Smooth muscle cell (in vitro differentiated cells): Measurements from ENCODE around the gene GRM5. TPM values are rescaled to one million over a fixed set of nuclear protein-coding genes. Genes with fewer than 3 reads are reported as not detected.
A peak's percentile ranks its signal among the peaks of the same experiment; 100 is the strongest.
"Not testable (repeated sequence)": the region's sequence is repeated elsewhere in the genome, so short reads cannot be mapped to it uniquely, and the experiment has no call there.

Source experiments
- DNase-seq: peaks from one replicate; lab custom pipeline; 2025; ENCODE audit not compliant: unreplicated experiment; lab: John Stamatoyannopoulos, UW
- H2AFZ ChIP-seq: fragments of 200-600 bp; sonication (generic); 2 replicates; pipeline ENCODE4 v1.6.0; 2016; ENCODE audit warnings: antibody characterized with exemption, low read depth, mild to moderate bottlenecking
- H3F3A ChIP-seq: fragments of 200-600 bp; sonication (generic); 2 replicates; pipeline ENCODE4 v1.6.0; 2017; ENCODE audit warnings: antibody characterized with exemption, low read depth
- H3K27ac ChIP-seq: fragments of 200-600 bp; sonication (generic); 2 replicates; pipeline ENCODE4 v1.5.1; 2016; ENCODE audit warnings: low read depth, mild to moderate bottlenecking
- H3K27me3 ChIP-seq: fragments of 200-600 bp; sonication (generic); 2 replicates; pipeline ENCODE4 v1.6.1; 2016; ENCODE audit warnings: low read depth, mild to moderate bottlenecking
- H3K36me3 ChIP-seq: fragments of 200-600 bp; sonication (generic); 2 replicates; pipeline ENCODE4 v1.5.1; 2016; ENCODE audit warnings: low read depth
- H3K4me1 ChIP-seq: fragments of 200-600 bp; sonication (generic); 2 replicates; pipeline ENCODE4 v1.5.1; 2016; ENCODE audit warnings: low read depth
- H3K4me2 ChIP-seq: fragments of 200-600 bp; sonication (generic); 2 replicates; pipeline ENCODE4 v1.6.0; 2016; ENCODE audit warnings: mild to moderate bottlenecking
- H3K4me3 ChIP-seq: fragments of 200-600 bp; sonication (generic); 2 replicates; pipeline ENCODE4 v1.5.1; 2016; ENCODE audit warnings: mild to moderate bottlenecking
- H3K79me2 ChIP-seq: fragments of 200-600 bp; sonication (generic); 2 replicates; pipeline ENCODE4 v1.6.0; 2016; ENCODE audit warnings: low read depth, mild to moderate bottlenecking
- H3K9ac ChIP-seq: fragments of 200-600 bp; sonication (generic); 2 replicates; pipeline ENCODE4 v1.6.0; 2016; ENCODE audit warnings: low read depth
- H3K9me3 ChIP-seq: fragments of 200-600 bp; sonication (generic); replicated peaks from 2 replicates; pipeline ENCODE4 v1.5.1; 2016; ENCODE audit warnings: low read depth
- H4K20me1 ChIP-seq: fragments of 200-600 bp; sonication (generic); 2 replicates; pipeline ENCODE4 v1.6.0; 2016; ENCODE audit warnings: low read depth
- CTCF ChIP-seq: fragments of 200-600 bp; sonication (generic); IDR thresholded peaks from 2 replicates; pipeline ENCODE4 v1.5.1; 2017; ENCODE audit warnings: borderline replicate concordance, mild to moderate bottlenecking, antibody characterized with exemption; ENCODE audit not compliant: insufficient read depth, poor library complexity, severe bottlenecking
- WGBS: methylation state at CpG from one replicate; pipeline ENCODE4 v1.1.7; 2016; ENCODE audit warnings: low lambda C conversion rate; 5-methylcytosine and 5-hydroxymethylcytosine counted together
- polyA plus RNA-seq: library from polyadenylated mRNA; unstranded; fragments of >200 nt; fragmentation: Nextera tagmentation; extraction: Ambion mirVana; gene quantifications from 2 replicates; pipeline ENCODE4 v1.2.1, GENCODE V29; 2016
- total RNA-seq: library from RNA; depleted of rRNA; stranded (reverse); fragments of >200 nt; gene quantifications from 2 replicates; pipeline ENCODE4 v1.2.3, GENCODE V29; 2014

GRM5 gene
- 0.04 TPM in 1 of 2 replicates, not detected in the other for total RNA-seq
- polyA plus RNA-seq, result 0.05 TPM in 1 of 2 replicates, not detected in the other

GRCh38 chr11:89065651-89066201 lies at the start of gene GRM5:
Gene GRM5 (minus strand): TSS chr11:89065982. CDS start chr11:89047872, 18,110 bp downstream.
- DNase-seq, H3K4me1 ChIP-seq, H4K20me1 ChIP-seq, H3F3A ChIP-seq, H2AFZ ChIP-seq, H3K36me3 ChIP-seq, H3K79me2 ChIP-seq, H3K9ac ChIP-seq, H3K9me3 ChIP-seq, H3K27ac ChIP-seq: not testable (repeated sequence)
- peaks cover 77% of the 10 kb centered on the region for H3K27me3 ChIP-seq
- peak within 1 kb of the TSS; percentile 57 for H3K4me2 ChIP-seq
- WGBS, result 3% methylated on average over 47 of the region's 47 CpGs
- H3K4me3 ChIP-seq, result peak within 1 kb of the TSS; percentile 29

- not testable (repeated sequence) for H3F3A ChIP-seq, DNase-seq, H3K9ac ChIP-seq, H3K79me2 ChIP-seq, H3K9me3 ChIP-seq, H3K36me3 ChIP-seq, H3K27ac ChIP-seq, H4K20me1 ChIP-seq, H3K4me2 ChIP-seq, H2AFZ ChIP-seq, H3K4me1 ChIP-seq, H3K4me3 ChIP-seq, H3K27me3 ChIP-seq
- WGBS, result 100% methylated on average over 1 of the region's 1 CpG
- TF ChIP-seq CTCF, result peak; percentile 70
These were observed 32.2 kb upstream of the GRM5 start for GRCh38 chr11:89097956-89098355.

- H3K4me2 ChIP-seq, result not testable (repeated sequence)
These were observed 28.0 kb upstream of the GRM5 start for GRCh38 chr11:89093806-89094205.

GRCh38 chr11:89084951-89085350 lies 19.2 kb upstream of the GRM5 start:
- H2AFZ ChIP-seq, H3F3A ChIP-seq, H3K9ac ChIP-seq, H3K27me3 ChIP-seq, H3K36me3 ChIP-seq, H3K79me2 ChIP-seq, H3K4me1 ChIP-seq, H3K9me3 ChIP-seq, H3K27ac ChIP-seq, DNase-seq, H4K20me1 ChIP-seq, H3K4me2 ChIP-seq, H3K4me3 ChIP-seq: not testable (repeated sequence)
- 88% methylated on average over 3 of the region's 3 CpGs for WGBS

More at GRCh38 chr11:89093806-89094205, 28.0 kb upstream of the GRM5 start:
- H3K9me3 ChIP-seq, DNase-seq, H3K4me3 ChIP-seq, H3K27me3 ChIP-seq, H3F3A ChIP-seq, H3K9ac ChIP-seq, H3K36me3 ChIP-seq, H3K27ac ChIP-seq, H3K4me1 ChIP-seq, H4K20me1 ChIP-seq, H3K79me2 ChIP-seq, H2AFZ ChIP-seq: not testable (repeated sequence)
- 68% methylated on average over 2 of the region's 2 CpGs for WGBS

GRCh38 chr11:89070911-89071310 lies 5.1 kb upstream of the GRM5 start:
- not testable (repeated sequence) for H3F3A ChIP-seq, H3K79me2 ChIP-seq, H3K4me2 ChIP-seq, H3K4me1 ChIP-seq, DNase-seq, H4K20me1 ChIP-seq, H3K9ac ChIP-seq, H3K27ac ChIP-seq, H3K36me3 ChIP-seq, H3K4me3 ChIP-seq, H2AFZ ChIP-seq, H3K9me3 ChIP-seq
- 74% methylated on average over 1 of the region's 1 CpG for WGBS
- peaks cover 41% of the 10 kb centered on the region for H3K27me3 ChIP-seq
